ENCODE results near the gene VCL.

VCL gene

DNA sequence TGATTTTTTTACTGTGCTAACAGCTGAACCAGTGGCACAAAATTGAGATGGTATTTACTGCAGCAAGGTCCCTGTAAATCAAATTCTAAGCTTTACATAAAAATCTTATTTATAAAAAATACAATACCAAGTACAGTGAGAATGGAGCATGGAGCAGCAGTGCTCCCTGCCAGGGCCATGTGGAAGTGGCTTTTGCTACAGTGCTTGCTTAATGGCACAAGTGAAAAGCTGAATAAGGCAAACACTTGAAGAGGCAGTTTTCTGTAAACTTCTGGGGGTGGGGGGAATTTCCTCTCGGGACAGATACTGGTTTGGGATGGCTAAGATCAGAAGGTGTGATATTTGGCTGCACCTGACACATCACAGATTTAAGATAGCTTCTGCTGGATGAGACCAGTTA, 125.2 kb downstream of the VCL start:
- Histone ChIP-seq H3K4me2 (ENCODE audit: low read length, poor library complexity, severe bottlenecking) (no peak overlapping the region), H3K27me3 (ENCODE audit: control insufficient read depth in 1 of 2, insufficient read depth in 1 of 2, low read length in 2 of 2) (no peaks in the 10 kb centered on the region), H2BK15ac (ENCODE audit: low read depth, poor library complexity, severe bottlenecking) (no peak overlapping the region), H3K4me1 (ENCODE audit: control insufficient read depth, insufficient read depth, low read depth, low read length) (peaks cover 2% of the 10 kb centered on the region), H2BK5ac (ENCODE audit: low read depth, low read length, poor library complexity, severe bottlenecking) (no peak overlapping the region), H2AK5ac (ENCODE audit: low read length, severe bottlenecking) (no peak overlapping the region), H2BK120ac (ENCODE audit: low read depth, low read length) (no peak overlapping the region), H4K8ac (ENCODE audit: low read length) (no peak overlapping the region), H4K91ac (ENCODE audit: low read length) (no peak overlapping the region), H3K9me3 (ENCODE audit: control insufficient read depth, low read length) (no peaks in the 10 kb centered on the region), H3K4ac (ENCODE audit: low read depth in 1 of 2, low read length in 2 of 2) (no peak overlapping the region), H3K9ac (ENCODE audit: low read length) (no peak overlapping the region), H3K14ac (ENCODE audit: low read length in 2 of 2) (no peak overlapping the region), H3K18ac (ENCODE audit: low read depth in 1 of 2, low read length in 2 of 2) (no peak overlapping the region), H3K79me1 (replicated peaks; ENCODE audit: low read length, poor library complexity, severe bottlenecking) (peaks cover 2% of the 10 kb centered on the region), H2AFZ (ENCODE audit: low read depth, low read length) (no peak overlapping the region), H3K23ac (ENCODE audit: low read length in 2 of 2) (no peak overlapping the region), H2BK12ac (ENCODE audit: low read length in 2 of 2) (no peak overlapping the region), H3K27ac (ENCODE audit: low read length, poor library complexity, severe bottlenecking) (no peak overlapping the region), H3K36me3 (ENCODE audit: control insufficient read depth in 1 of 2, insufficient read depth in 2 of 2, low read depth in 1 of 2, low read length in 2 of 2) (peaks cover 19 to 93% of the 10 kb centered on the region in 2 experiments), H3K4me3 (ENCODE audit: insufficient read depth in 1 of 2, low read depth in 1 of 2, low read length in 2 of 2) (no peak overlapping the region)
- no peak for DNase-seq
- 0% methylated on average over 1 of the region's 1 CpG for WGBS

DNA sequence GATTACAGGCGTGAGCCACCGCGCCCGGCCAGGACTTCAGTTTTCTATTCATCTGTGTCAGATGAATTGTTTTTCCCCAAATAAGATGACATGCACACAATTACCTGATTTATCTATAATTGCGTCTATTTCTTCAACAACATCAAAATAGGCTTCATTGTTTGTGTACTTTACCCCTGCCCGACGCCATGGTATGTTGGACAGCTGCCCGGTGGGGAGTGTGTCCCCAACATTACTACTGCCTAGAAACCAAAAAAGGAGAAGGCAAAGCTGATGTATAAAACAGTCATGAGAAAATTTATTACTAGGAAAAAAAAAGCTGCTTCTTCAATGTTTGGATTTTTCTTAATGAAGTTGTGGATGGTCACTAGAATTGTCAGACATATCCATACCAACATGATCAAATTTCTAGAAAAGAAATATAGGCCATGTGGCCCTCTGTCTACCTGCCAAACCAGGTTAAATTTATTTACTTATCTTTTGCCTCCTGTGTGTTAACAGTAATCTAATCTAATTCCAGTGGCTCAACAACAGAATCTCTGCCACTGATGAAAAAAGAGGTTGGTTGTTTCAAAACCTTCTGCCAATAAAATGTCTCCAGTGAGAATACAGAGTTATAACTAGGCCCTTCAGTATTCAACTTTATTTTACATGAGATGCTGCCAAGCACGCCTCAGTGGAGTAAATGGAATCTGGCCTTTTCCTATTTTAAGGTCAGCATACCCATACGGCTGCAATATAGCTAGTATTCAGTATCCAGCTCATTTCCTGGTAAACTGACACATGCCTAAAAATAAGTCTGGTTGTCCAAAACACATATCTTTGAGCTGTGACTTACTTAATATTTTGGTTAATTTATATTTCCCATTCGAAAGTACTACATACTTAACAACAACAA, 136.3 kb downstream of the VCL start:
- no peak overlapping the region for H3K4ac ChIP-seq (ENCODE audit: low read depth in 1 of 2, low read length in 2 of 2)
- H4K91ac ChIP-seq (ENCODE audit: low read length), result no peak overlapping the region
- H2BK120ac ChIP-seq (ENCODE audit: low read depth, low read length), result no peak overlapping the region
- no peak overlapping the region for H3K27ac ChIP-seq (ENCODE audit: low read length, poor library complexity, severe bottlenecking)
- H2AFZ ChIP-seq (ENCODE audit: low read depth, low read length), result no peak overlapping the region
- H2BK5ac ChIP-seq (ENCODE audit: low read depth, low read length, poor library complexity, severe bottlenecking), result no peak overlapping the region
- peaks cover 19 to 84% of the 10 kb centered on the region in 2 experiments for H3K36me3 ChIP-seq (ENCODE audit: control insufficient read depth in 1 of 2, insufficient read depth in 2 of 2, low read depth in 1 of 2, low read length in 2 of 2)
- no peak overlapping the region for H2BK12ac ChIP-seq (ENCODE audit: low read length in 2 of 2)
- no peak overlapping the region for H3K4me3 ChIP-seq (ENCODE audit: insufficient read depth in 1 of 2, low read depth in 1 of 2, low read length in 2 of 2)
- no peaks in the 10 kb centered on the region for H3K9me3 ChIP-seq (ENCODE audit: control insufficient read depth, low read length)
- 96% methylated on average over 7 of the region's 11 CpGs for WGBS
- no peak for DNase-seq
- no peak overlapping the region for H3K4me2 ChIP-seq (ENCODE audit: low read length, poor library complexity, severe bottlenecking)
- H3K9ac ChIP-seq (ENCODE audit: low read length), result no peak overlapping the region
- no peak overlapping the region for H3K18ac ChIP-seq (ENCODE audit: low read depth in 1 of 2, low read length in 2 of 2)
- H2AK5ac ChIP-seq (ENCODE audit: low read length, severe bottlenecking), result no peak overlapping the region
- H3K23ac ChIP-seq (ENCODE audit: low read length in 2 of 2), result no peak overlapping the region
- H3K14ac ChIP-seq (ENCODE audit: low read length in 2 of 2), result no peak overlapping the region
- no peak overlapping the region for H4K8ac ChIP-seq (ENCODE audit: low read length)
- no peak overlapping the region for H2BK15ac ChIP-seq (ENCODE audit: low read depth, poor library complexity, severe bottlenecking)
- H3K79me1 ChIP-seq (replicated peaks; ENCODE audit: low read length, poor library complexity, severe bottlenecking), result peaks cover 13% of the 10 kb centered on the region
- no peaks in the 10 kb centered on the region for H3K27me3 ChIP-seq (ENCODE audit: control insufficient read depth in 1 of 2, insufficient read depth in 1 of 2, low read length in 2 of 2)
- H3K4me1 ChIP-seq (ENCODE audit: control insufficient read depth, insufficient read depth, low read depth, low read length), result no peaks in the 10 kb centered on the region

DNA sequence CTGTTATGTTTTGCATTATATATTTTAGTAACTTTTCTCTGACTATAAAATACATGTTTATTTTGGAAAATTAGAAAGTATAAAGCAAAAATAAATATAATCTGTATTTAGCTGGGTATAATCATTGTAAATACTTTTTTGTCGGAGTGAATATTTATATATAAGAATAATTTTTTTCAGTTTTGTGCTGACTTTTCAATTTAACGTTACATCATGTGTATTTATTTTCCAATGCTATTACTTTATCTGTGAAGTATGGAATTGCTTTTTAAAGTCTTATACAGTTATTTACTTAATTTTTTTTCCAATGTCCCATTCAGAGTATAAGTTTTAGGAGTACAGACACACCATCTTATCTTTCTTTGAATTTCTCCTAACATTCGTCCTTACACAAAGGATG, 137.5 kb downstream of the VCL start:
- Histone ChIP-seq H3K18ac (ENCODE audit: low read depth in 1 of 2, low read length in 2 of 2) (no peak overlapping the region), H2AFZ (ENCODE audit: low read depth, low read length) (no peak overlapping the region), H3K23ac (ENCODE audit: low read length in 2 of 2) (no peak overlapping the region), H2BK5ac (ENCODE audit: low read depth, low read length, poor library complexity, severe bottlenecking) (no peak overlapping the region), H4K91ac (ENCODE audit: low read length) (no peak overlapping the region), H3K9me3 (ENCODE audit: control insufficient read depth, low read length) (no peaks in the 10 kb centered on the region), H3K4me3 (ENCODE audit: insufficient read depth in 1 of 2, low read depth in 1 of 2, low read length in 2 of 2) (no peak overlapping the region), H3K27me3 (ENCODE audit: control insufficient read depth in 1 of 2, insufficient read depth in 1 of 2, low read length in 2 of 2) (no peaks in the 10 kb centered on the region), H2BK120ac (ENCODE audit: low read depth, low read length) (no peak overlapping the region), H2BK12ac (ENCODE audit: low read length in 2 of 2) (no peak overlapping the region), H3K4me2 (ENCODE audit: low read length, poor library complexity, severe bottlenecking) (no peak overlapping the region), H3K4ac (ENCODE audit: low read depth in 1 of 2, low read length in 2 of 2) (no peak overlapping the region), H3K4me1 (ENCODE audit: control insufficient read depth, insufficient read depth, low read depth, low read length) (no peaks in the 10 kb centered on the region), H3K36me3 (ENCODE audit: control insufficient read depth in 1 of 2, insufficient read depth in 2 of 2, low read depth in 1 of 2, low read length in 2 of 2) (peaks cover 24 to 72% of the 10 kb centered on the region in 2 experiments), H3K9ac (ENCODE audit: low read length) (no peak overlapping the region), H3K27ac (ENCODE audit: low read length, poor library complexity, severe bottlenecking) (no peak overlapping the region), H2BK15ac (ENCODE audit: low read depth, poor library complexity, severe bottlenecking) (no peak overlapping the region), H2AK5ac (ENCODE audit: low read length, severe bottlenecking) (no peak overlapping the region), H3K79me1 (replicated peaks; ENCODE audit: low read length, poor library complexity, severe bottlenecking) (peaks cover 18% of the 10 kb centered on the region), H4K8ac (ENCODE audit: low read length) (no peak overlapping the region), H3K14ac (ENCODE audit: low read length in 2 of 2) (no peak overlapping the region)
- no peak for DNase-seq
- WGBS, result 100% methylated on average over 1 of the region's 3 CpGs

DNA sequence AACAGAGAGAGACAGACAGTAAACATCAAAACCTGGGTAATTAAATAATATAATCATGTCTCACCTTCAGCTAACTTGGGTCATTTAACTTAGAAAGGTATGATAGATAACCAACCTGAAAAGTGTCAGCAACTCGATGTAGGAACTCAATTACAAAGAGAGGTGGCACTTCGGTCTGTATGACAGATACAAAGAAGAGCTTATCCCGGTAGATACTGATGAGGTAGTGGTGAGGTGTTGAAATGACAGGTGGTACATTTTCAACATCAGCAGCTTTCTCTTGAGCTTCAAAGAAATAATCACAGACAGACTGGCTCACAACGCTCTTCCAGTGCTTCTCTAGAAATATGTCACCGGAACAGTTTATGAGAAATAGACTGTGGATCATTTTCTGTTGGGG, 140.1 kb downstream of the VCL start:
- H3K27ac ChIP-seq (ENCODE audit: low read length, poor library complexity, severe bottlenecking), result no peak overlapping the region
- no peak overlapping the region for H3K4ac ChIP-seq (ENCODE audit: low read depth in 1 of 2, low read length in 2 of 2)
- H2BK5ac ChIP-seq (ENCODE audit: low read depth, low read length, poor library complexity, severe bottlenecking), result no peak overlapping the region
- H2AK5ac ChIP-seq (ENCODE audit: low read length, severe bottlenecking), result no peak overlapping the region
- no peak overlapping the region for H2BK15ac ChIP-seq (ENCODE audit: low read depth, poor library complexity, severe bottlenecking)
- H3K36me3 ChIP-seq (ENCODE audit: control insufficient read depth in 1 of 2, insufficient read depth in 2 of 2, low read depth in 1 of 2, low read length in 2 of 2), result peaks cover 19 to 62% of the 10 kb centered on the region in 2 experiments
- H3K4me1 ChIP-seq (ENCODE audit: control insufficient read depth, insufficient read depth, low read depth, low read length), result no peaks in the 10 kb centered on the region
- H3K27me3 ChIP-seq (ENCODE audit: control insufficient read depth in 1 of 2, insufficient read depth in 1 of 2, low read length in 2 of 2), result no peaks in the 10 kb centered on the region
- H3K9me3 ChIP-seq (ENCODE audit: control insufficient read depth, low read length), result no peaks in the 10 kb centered on the region
- no peak overlapping the region for H3K23ac ChIP-seq (ENCODE audit: low read length in 2 of 2)
- no peak overlapping the region for H3K4me2 ChIP-seq (ENCODE audit: low read length, poor library complexity, severe bottlenecking)
- DNase-seq, result no peak
- no peak overlapping the region for H2BK120ac ChIP-seq (ENCODE audit: low read depth, low read length)
- WGBS, result 86% methylated on average over 3 of the region's 5 CpGs
- H4K91ac ChIP-seq (ENCODE audit: low read length), result no peak overlapping the region
- no peak overlapping the region for H4K8ac ChIP-seq (ENCODE audit: low read length)
- H3K4me3 ChIP-seq (ENCODE audit: insufficient read depth in 1 of 2, low read depth in 1 of 2, low read length in 2 of 2), result no peak overlapping the region
- no peak overlapping the region for H2BK12ac ChIP-seq (ENCODE audit: low read length in 2 of 2)
- H2AFZ ChIP-seq (ENCODE audit: low read depth, low read length), result no peak overlapping the region
- H3K14ac ChIP-seq (ENCODE audit: low read length in 2 of 2), result no peak overlapping the region
- peaks cover 14% of the 10 kb centered on the region for H3K79me1 ChIP-seq (replicated peaks; ENCODE audit: low read length, poor library complexity, severe bottlenecking)
- no peak overlapping the region for H3K18ac ChIP-seq (ENCODE audit: low read depth in 1 of 2, low read length in 2 of 2)
- H3K9ac ChIP-seq (ENCODE audit: low read length), result no peak overlapping the region

Measured in mesenchymal stem cell (in vitro differentiated cells and primary cell).